ENCODE data around the gene DEXI. TPM values are rescaled to one million over a fixed set of nuclear protein-coding genes. Genes with fewer than 3 reads are reported as not detected.

DEXI gene
- total and polyA plus RNA-seq, 10 donors, result 14.9 to 81.5 (median 33.5) TPM

GRCh38 chr16:10906914-10907756 is 35.1 kb downstream of the DEXI start:
- Histone ChIP-seq H3K9me3 (peaks cover 0 to 9% (median 0%) of the 10 kb centered on the region in 8 donors), H3K4me3 (no peak overlapping the region), H3K4me1 (peaks cover 0 to 33% (median 6%) of the 10 kb centered on the region in 6 donors), H3K27me3 (replicated peaks in 1 of 7) (no peaks in the 10 kb centered on the region), H3K27ac (peak overlapping the region in 1 of 8 donors; percentile 14), H3K36me3 (peaks cover 0 to 100% (median 79%) of the 10 kb centered on the region in 6 donors)
- WGBS, 5 donors, result 81 to 92% (median 88%) methylated on average over 32 to 46 of the region's 46 CpGs
- intact Hi-C loops (cut with DNase I; ENCODE audit: low total_unique reads), result no loop called here
- no peak for TF ChIP-seq POLR2A (IDR thresholded peaks at IDR 0.05)
- TF ChIP-seq CTCF (IDR thresholded peaks at IDR 0.05 in 8 of 11, conservative IDR thresholded peaks at IDR 0.05 in 3 of 11), result no peak
- peak in 2 of 3 donors; percentile 8 to 42 for TF ChIP-seq POLR2AphosphoS5 (IDR thresholded peaks at IDR 0.05)
- peak; percentile 72 for DNase-seq

- Histone ChIP-seq H3K9me3 (peaks cover 0 to 9% (median 0%) of the 10 kb centered on the region in 8 donors), H3K27ac (no peak overlapping the region), H3K4me3 (no peak overlapping the region), H3K4me1 (peaks cover 0 to 27% (median under 1%) of the 10 kb centered on the region in 6 donors), H3K36me3 (peaks cover 0 to 100% (median 86%) of the 10 kb centered on the region in 6 donors), H3K27me3 (replicated peaks in 1 of 7) (no peaks in the 10 kb centered on the region)
- intact Hi-C loops (cut with DNase I; ENCODE audit: low total_unique reads), result no loop called here
- TF ChIP-seq POLR2A (IDR thresholded peaks at IDR 0.05), result no peak
- TF ChIP-seq POLR2AphosphoS5 (IDR thresholded peaks at IDR 0.05), result peak in 1 of 3 donors; percentile 6
- DNase-seq, result peak; percentile 72
- WGBS, 5 donors, result 92 to 97% (median 95%) methylated on average over 12 to 19 of the region's 19 CpGs
These were observed 35.8 kb downstream of the DEXI start for GRCh38 chr16:10906482-10906881.

- whole genome bisulfite sequencing, 5 donors, result 86 to 95% (median 92%) methylated on average over 1 of the region's 1 CpG; no CpG with 5 or more reads in 1 of the 5 donors
- Histone ChIP-seq H3K27ac (peak overlapping the region in 1 of 8 donors; percentile 48), H3K4me3 (no peak overlapping the region), H3K9me3 (peaks cover 0 to 9% (median 0%) of the 10 kb centered on the region in 8 donors), H3K36me3 (peaks cover 0 to 100% (median 90%) of the 10 kb centered on the region in 6 donors), H3K4me1 (peaks cover 0 to 20% (median 0%) of the 10 kb centered on the region in 6 donors), H3K27me3 (replicated peaks in 1 of 7) (no peaks in the 10 kb centered on the region)
- DNase-seq, result no peak
- intact Hi-C loops (cut with DNase I; ENCODE audit: low total_unique reads), result no loop called here
- TF ChIP-seq POLR2A (IDR thresholded peaks at IDR 0.05) (no peak), POLR2AphosphoS5 (IDR thresholded peaks at IDR 0.05) (no peak), CTCF (IDR thresholded peaks at IDR 0.05 in 8 of 11, conservative IDR thresholded peaks at IDR 0.05 in 3 of 11) (no peak)
These were observed 39.3 kb downstream of the DEXI start for GRCh38 chr16:10902999-10903398.

GRCh38 chr16:10897134-10897533 is 45.1 kb downstream of the DEXI start:
- Histone ChIP-seq H3K4me1 (peaks cover 3 to 70% (median 50%) of the 10 kb centered on the region in 6 donors), H3K27me3 (replicated peaks in 1 of 7) (no peaks in the 10 kb centered on the region), H3K27ac (peak overlapping the region; percentile 13 to 73 (median 56)), H3K36me3 (peaks cover 0 to 87% (median 47%) of the 10 kb centered on the region in 6 donors), H3K9me3 (no peaks in the 10 kb centered on the region), H3K4me3 (peak overlapping the region in 1 of 8 donors; percentile 25)
- WGBS, 5 donors, result 48 to 61% (median 59%) methylated on average over 5 of the region's 5 CpGs
- TF ChIP-seq POLR2AphosphoS5 (IDR thresholded peaks at IDR 0.05), result no peak
- TF ChIP-seq CTCF (IDR thresholded peaks at IDR 0.05 in 8 of 11, conservative IDR thresholded peaks at IDR 0.05 in 3 of 11), result no peak
- no peak for TF ChIP-seq POLR2A (IDR thresholded peaks at IDR 0.05)
- peak; percentile 78 for DNase-seq
- intact Hi-C loops (cut with DNase I; ENCODE audit: low total_unique reads), result no loop called here

Measured in spleen (tissue), 11 donors.